ENCODE results near the gene PEX26. TPM values are rescaled to one million over a fixed set of nuclear protein-coding genes. Genes with fewer than 3 reads are reported as not detected.

PEX26 gene
- total RNA-seq, 1 experiment from 2014 or later: 30.6 TPM

DNA sequence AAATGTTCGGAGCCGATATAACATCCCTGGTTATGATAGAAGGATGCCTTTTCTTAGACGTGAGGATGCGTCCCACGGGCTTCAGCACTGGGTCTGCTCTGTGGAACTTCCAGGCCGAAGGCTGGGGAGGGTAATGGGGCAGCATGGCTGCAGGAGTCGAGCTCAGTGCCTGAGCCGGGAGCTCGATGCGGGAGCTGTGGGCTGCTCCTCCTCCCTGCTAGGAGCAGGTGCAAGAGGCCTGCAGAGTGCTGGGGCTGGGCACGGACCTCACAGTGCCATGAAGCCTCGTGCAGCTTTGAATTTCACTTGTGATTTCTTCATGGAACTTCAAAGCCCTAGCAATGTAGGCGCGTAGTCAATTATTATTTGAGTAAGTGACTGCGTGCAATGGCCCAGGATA is 38.8 kb downstream of the PEX26 start:
- H3K36me3 ChIP-seq (ENCODE audit: low read depth, low read length): no peaks in the 10 kb centered on the region
- H3F3A ChIP-seq (ENCODE audit: low read length, unreplicated experiment): no peaks in the 10 kb centered on the region
- ATAC-seq: no peak
- no peaks in the 10 kb centered on the region for H3K9me2 ChIP-seq (replicated peaks; ENCODE audit: low read length)
- H3K27ac ChIP-seq (ENCODE audit: low read length): no peak overlapping the region
- no peak for TF ChIP-seq EZH2phosphoT487 (IDR thresholded peaks at IDR 0.05; ENCODE audit: borderline replicate concordance, low read length)
- TF ChIP-seq EZH2 (IDR thresholded peaks at IDR 0.05; ENCODE audit: low read length, unreplicated experiment): no peak
- TF ChIP-seq, protein P1, sequence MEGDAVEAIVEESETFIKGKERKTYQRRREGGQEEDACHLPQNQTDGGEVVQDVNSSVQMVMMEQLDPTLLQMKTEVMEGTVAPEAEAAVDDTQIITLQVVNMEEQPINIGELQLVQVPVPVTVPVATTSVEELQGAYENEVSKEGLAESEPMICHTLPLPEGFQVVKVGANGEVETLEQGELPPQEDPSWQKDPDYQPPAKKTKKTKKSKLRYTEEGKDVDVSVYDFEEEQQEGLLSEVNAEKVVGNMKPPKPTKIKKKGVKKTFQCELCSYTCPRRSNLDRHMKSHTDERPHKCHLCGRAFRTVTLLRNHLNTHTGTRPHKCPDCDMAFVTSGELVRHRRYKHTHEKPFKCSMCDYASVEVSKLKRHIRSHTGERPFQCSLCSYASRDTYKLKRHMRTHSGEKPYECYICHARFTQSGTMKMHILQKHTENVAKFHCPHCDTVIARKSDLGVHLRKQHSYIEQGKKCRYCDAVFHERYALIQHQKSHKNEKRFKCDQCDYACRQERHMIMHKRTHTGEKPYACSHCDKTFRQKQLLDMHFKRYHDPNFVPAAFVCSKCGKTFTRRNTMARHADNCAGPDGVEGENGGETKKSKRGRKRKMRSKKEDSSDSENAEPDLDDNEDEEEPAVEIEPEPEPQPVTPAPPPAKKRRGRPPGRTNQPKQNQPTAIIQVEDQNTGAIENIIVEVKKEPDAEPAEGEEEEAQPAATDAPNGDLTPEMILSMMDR (conservative IDR thresholded peaks at IDR 0.05; ENCODE audit: low read depth, low read length): no peak
- BruUV-seq (replicated peaks): no TSS peak
- no peaks in the 10 kb centered on the region for H3K79me2 ChIP-seq (ENCODE audit: low read length)
- no peaks in the 10 kb centered on the region for H3K4me1 ChIP-seq (ENCODE audit: insufficient read depth, low read length)
- no peak overlapping the region for H3K4me3 ChIP-seq (ENCODE audit: low read length)
- POLR2A ChIA-PET (ENCODE audit: unreplicated experiment): no interaction called here
- H3K9ac ChIP-seq (ENCODE audit: low read length): no peak overlapping the region
- H3K4me2 ChIP-seq (ENCODE audit: low read length): no peak overlapping the region
- H4K20me1 ChIP-seq (ENCODE audit: low read length): no peaks in the 10 kb centered on the region
- no peaks in the 10 kb centered on the region for H3K9me3 ChIP-seq (ENCODE audit: low read length)
- no peak overlapping the region for H2AFZ ChIP-seq (ENCODE audit: low read length)
- CTCF ChIA-PET: no interaction called here
- intact Hi-C loops (cut with micrococcal nuclease): no loop called here
- no peak for DNase-seq
- no peaks in the 10 kb centered on the region for H3K27me3 ChIP-seq (ENCODE audit: low read length)

DNA sequence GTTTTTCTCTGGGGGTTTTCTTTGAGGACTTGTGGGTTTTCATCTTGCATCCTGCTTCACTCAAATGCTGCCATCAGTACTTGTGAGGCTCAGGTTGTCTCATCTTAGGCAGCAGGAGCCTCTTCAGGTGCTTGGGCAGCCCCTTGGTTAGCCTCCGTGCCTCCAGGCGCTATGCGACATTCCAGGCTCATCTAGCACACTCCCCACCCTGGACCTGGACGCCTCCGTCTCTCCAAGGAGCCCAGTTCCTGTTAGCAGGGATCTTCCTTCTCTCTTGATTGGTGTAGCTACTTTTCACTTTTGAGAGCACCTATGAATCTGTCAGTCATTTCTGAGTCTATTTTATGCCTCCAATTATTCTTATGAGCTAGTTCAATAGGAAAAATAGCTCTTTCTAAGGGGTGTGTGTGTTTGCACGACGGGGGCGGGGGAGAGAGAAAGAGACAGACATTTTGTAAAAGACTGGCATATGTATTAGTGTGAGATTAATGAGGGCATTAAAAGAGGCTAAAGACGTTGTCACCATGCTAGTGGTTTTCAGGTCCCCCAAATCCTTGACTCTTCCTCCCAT is 40.6 kb downstream of the PEX26 start:
- Histone ChIP-seq H3K79me2 (ENCODE audit: low read length) (no peaks in the 10 kb centered on the region), H3K27ac (ENCODE audit: low read length) (no peak overlapping the region), H2AFZ (ENCODE audit: low read length) (no peak overlapping the region), H3K9ac (ENCODE audit: low read length) (no peak overlapping the region), H3K4me1 (ENCODE audit: insufficient read depth, low read length) (no peaks in the 10 kb centered on the region), H3K4me3 (ENCODE audit: low read length) (no peak overlapping the region), H3K9me3 (ENCODE audit: low read length) (no peaks in the 10 kb centered on the region), H3F3A (ENCODE audit: low read length, unreplicated experiment) (no peaks in the 10 kb centered on the region), H3K27me3 (ENCODE audit: low read length) (no peaks in the 10 kb centered on the region), H4K20me1 (ENCODE audit: low read length) (no peaks in the 10 kb centered on the region), H3K9me2 (replicated peaks; ENCODE audit: low read length) (no peaks in the 10 kb centered on the region), H3K36me3 (ENCODE audit: low read depth, low read length) (no peaks in the 10 kb centered on the region), H3K4me2 (ENCODE audit: low read length) (no peak overlapping the region)
- ATAC-seq (no peak), DNase-seq (no peak)
- ChIA-PET CTCF (no interaction called here), POLR2A (ENCODE audit: unreplicated experiment) (no interaction called here)
- intact Hi-C loops (cut with micrococcal nuclease): no loop called here
- TF ChIP-seq, protein P1 (conservative IDR thresholded peaks at IDR 0.05; ENCODE audit: low read depth, low read length): no peak
- BruUV-seq (replicated peaks): no TSS peak

DNA sequence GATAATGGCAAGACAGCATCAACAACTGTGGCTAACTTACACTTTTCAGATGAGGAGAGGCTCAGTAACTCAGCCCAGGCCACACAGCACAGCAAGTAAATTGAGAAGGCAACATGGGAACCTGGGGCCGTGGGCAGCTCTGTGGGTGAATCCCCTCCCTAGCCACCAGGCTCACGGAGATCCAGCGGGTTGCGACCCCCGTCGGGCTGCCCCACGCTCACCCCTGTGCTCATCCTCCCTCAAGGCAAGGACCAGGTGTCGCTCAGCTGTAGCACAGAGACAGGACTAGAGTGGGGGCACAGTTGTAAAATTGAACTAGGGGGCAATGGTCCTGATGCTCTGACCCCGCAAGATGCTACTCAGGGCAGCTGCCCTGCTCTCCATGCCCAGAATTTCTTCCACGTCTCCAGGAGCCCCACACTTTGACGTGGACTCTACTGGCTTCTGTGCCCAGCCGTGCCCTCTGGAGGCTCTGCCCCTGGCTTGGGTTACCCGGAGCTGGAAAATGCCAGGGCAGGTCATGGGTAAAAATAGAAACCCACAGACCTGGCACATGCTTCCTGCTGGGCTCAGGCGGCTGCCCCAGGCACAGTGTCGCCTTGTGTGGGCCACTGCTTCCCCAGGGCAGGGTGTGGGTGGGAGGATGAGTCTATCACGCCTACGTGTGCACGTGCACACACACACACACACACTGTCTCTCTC is 41.8 kb downstream of the PEX26 start:
- ATAC-seq (no peak), DNase-seq (no peak)
- Histone ChIP-seq H3K36me3 (ENCODE audit: low read depth, low read length) (no peaks in the 10 kb centered on the region), H3K4me3 (ENCODE audit: low read length) (no peak overlapping the region), H3K9me3 (ENCODE audit: low read length) (no peaks in the 10 kb centered on the region), H3K27me3 (ENCODE audit: low read length) (no peaks in the 10 kb centered on the region), H3K4me1 (ENCODE audit: insufficient read depth, low read length) (no peaks in the 10 kb centered on the region), H3K9me2 (replicated peaks; ENCODE audit: low read length) (no peaks in the 10 kb centered on the region), H3K27ac (ENCODE audit: low read length) (no peak overlapping the region), H3K79me2 (ENCODE audit: low read length) (no peaks in the 10 kb centered on the region), H3K9ac (ENCODE audit: low read length) (no peak overlapping the region), H2AFZ (ENCODE audit: low read length) (no peak overlapping the region), H4K20me1 (ENCODE audit: low read length) (no peaks in the 10 kb centered on the region), H3K4me2 (ENCODE audit: low read length) (no peak overlapping the region), H3F3A (ENCODE audit: low read length, unreplicated experiment) (no peaks in the 10 kb centered on the region)
- intact Hi-C loops (cut with micrococcal nuclease): no loop called here
- ChIA-PET POLR2A (ENCODE audit: unreplicated experiment) (no interaction called here), CTCF (no interaction called here)
- no TSS peak for BruUV-seq (replicated peaks)
- TF ChIP-seq EZH2phosphoT487 (IDR thresholded peaks at IDR 0.05; ENCODE audit: borderline replicate concordance, low read length): no peak
- TF ChIP-seq, protein P1 (conservative IDR thresholded peaks at IDR 0.05; ENCODE audit: low read depth, low read length): no peak
- no peak for TF ChIP-seq EZH2 (IDR thresholded peaks at IDR 0.05; ENCODE audit: low read length, unreplicated experiment)

Measured in PC-3 (cell line).